HEK293 (cell line): ENCODE measurements around the gene HLF.

Experiments used
- CTCF ChIA-PET: fragments of 350-600 bp; formaldehyde crosslinking; extraction: SDS; loops from one replicate; lab custom pipeline; 2021; ENCODE audit warnings: antibody characterized with exemption; lab: Yijun Ruan, JAX
- POLR2A ChIA-PET: fragments of 300-600 bp; formaldehyde crosslinking; extraction: SDS; loops from one replicate; lab custom pipeline; 2020; ENCODE audit warnings: antibody characterized with exemption, inconsistent platforms; lab: Yijun Ruan, JAX
- H3K27ac ChIP-seq: fragments of 200-500 bp; sonication (Bioruptor generic); 2 replicates; pipeline ENCODE4 v1.5.1; 2014; ENCODE audit warnings: low read depth, low read length, control low read depth, inconsistent platforms; ENCODE audit errors: extremely low read depth
- H3K36me3 ChIP-seq, 2 experiments: fragments of 200-500 bp in 1 of 2; sonication (Bioruptor generic) in 1 of 2; 1 replicate in 1 of 2; 2 replicates in 1 of 2; pipeline ENCODE4 v1.5.1; 2014 to 2017; ENCODE audit warnings: inconsistent platforms in 2 of 2, low read length in 2 of 2; ENCODE audit not compliant: control insufficient read depth in 2 of 2, insufficient read depth in 1 of 2
- H3K4me1 ChIP-seq: fragments of 200-500 bp; sonication (Bioruptor generic); 2 replicates; pipeline ENCODE4 v1.5.1; 2014; ENCODE audit warnings: mild to moderate bottlenecking, low read length, inconsistent platforms; ENCODE audit not compliant: control insufficient read depth, insufficient read depth
- H3K4me3 ChIP-seq: 2 replicates; pipeline ENCODE4 v1.5.1; 2011; ENCODE audit warnings: low read depth, mild to moderate bottlenecking, control low read depth, low read length, moderate library complexity
- H3K9me3 ChIP-seq: fragments of 200-500 bp; sonication (Bioruptor generic); 2 replicates; pipeline ENCODE4 v1.5.1; 2014; ENCODE audit warnings: low read depth, low read length, inconsistent platforms; ENCODE audit not compliant: control insufficient read depth, insufficient read depth
- FEZF1 ChIP-seq: fragments of 450-650 bp; formaldehyde crosslinking; IDR thresholded peaks from 2 replicates; pipeline ENCODE4 v1.5.1; 2016; ENCODE audit warnings: missing biosample characterization, missing genetic modification characterization
- OVOL3 ChIP-seq: fragments of 450-650 bp; formaldehyde crosslinking; IDR thresholded peaks from 2 replicates; pipeline ENCODE4 v1.5.1; 2016; ENCODE audit warnings: missing biosample characterization, missing genetic modification characterization
- PRDM1 ChIP-seq: fragments of 450-650 bp; formaldehyde crosslinking; IDR thresholded peaks from 2 replicates; pipeline ENCODE4; 2016; ENCODE audit warnings: missing biosample characterization, missing genetic modification characterization
- SP3 ChIP-seq: fragments of 450-650 bp; formaldehyde crosslinking; IDR thresholded peaks from 2 replicates; pipeline ENCODE4 v1.5.1; 2016; ENCODE audit warnings: missing biosample characterization, missing genetic modification characterization
- YY2 ChIP-seq: fragments of 450-650 bp; formaldehyde crosslinking; IDR thresholded peaks from 2 replicates; pipeline ENCODE4 v1.5.1; 2016; ENCODE audit warnings: missing biosample characterization, missing genetic modification characterization
- ZBTB7A ChIP-seq: fragments of 450-650 bp; formaldehyde crosslinking; IDR thresholded peaks from 2 replicates; pipeline ENCODE4 v1.5.1; 2016; ENCODE audit warnings: low read depth, missing biosample characterization, missing genetic modification characterization
- ZFP41 ChIP-seq: fragments of 450-650 bp; formaldehyde crosslinking; IDR thresholded peaks from 2 replicates; pipeline ENCODE4 v1.5.1; 2016; ENCODE audit warnings: missing biosample characterization, missing genetic modification characterization, borderline replicate concordance
- ZNF19 ChIP-seq: fragments of 450-650 bp; formaldehyde crosslinking; IDR thresholded peaks from 2 replicates; pipeline ENCODE4; 2016; ENCODE audit warnings: missing biosample characterization, missing genetic modification characterization, low read depth
- ZNF335 ChIP-seq: fragments of 450-650 bp; formaldehyde crosslinking; conservative IDR thresholded peaks from 2 replicates; pipeline ENCODE4 v1.5.1; 2016; ENCODE audit warnings: missing biosample characterization, missing genetic modification characterization
- ZNF391 ChIP-seq: fragments of 450-650 bp; formaldehyde crosslinking; IDR thresholded peaks from 2 replicates; pipeline ENCODE4 v1.5.1; 2016; ENCODE audit warnings: low read depth, missing biosample characterization, missing genetic modification characterization, borderline replicate concordance
- ZNF398 ChIP-seq: fragments of 450-650 bp; formaldehyde crosslinking; IDR thresholded peaks from 2 replicates; pipeline ENCODE4 v1.5.1; 2017; ENCODE audit warnings: missing biosample characterization, missing genetic modification characterization
- ZNF423 ChIP-seq: fragments of 450-650 bp; formaldehyde crosslinking; IDR thresholded peaks from 2 replicates; pipeline ENCODE4 v1.5.1; 2016; ENCODE audit warnings: missing biosample characterization, missing genetic modification characterization
- ZNF449 ChIP-seq: fragments of 450-650 bp; formaldehyde crosslinking; IDR thresholded peaks from 2 replicates; pipeline ENCODE4 v1.5.1; 2017; ENCODE audit warnings: missing biosample characterization, mild to moderate bottlenecking, missing genetic modification characterization, moderate library complexity
- ZNF521 ChIP-seq: fragments of 450-650 bp; formaldehyde crosslinking; IDR thresholded peaks from 2 replicates; pipeline ENCODE4 v1.5.1; 2017; ENCODE audit warnings: missing biosample characterization, mild to moderate bottlenecking, missing genetic modification characterization
- ZNF585B ChIP-seq: fragments of 450-650 bp; formaldehyde crosslinking; IDR thresholded peaks from 2 replicates; pipeline ENCODE4 v1.5.1; 2016; ENCODE audit warnings: missing biosample characterization, missing genetic modification characterization
- ZNF610 ChIP-seq: fragments of 450-650 bp; formaldehyde crosslinking; IDR thresholded peaks from 2 replicates; pipeline ENCODE4 v1.5.1; 2016; ENCODE audit warnings: missing biosample characterization, missing genetic modification characterization, borderline replicate concordance
- ZNF704 ChIP-seq: fragments of 450-650 bp; formaldehyde crosslinking; IDR thresholded peaks from 2 replicates; pipeline ENCODE4 v1.5.1; 2016; ENCODE audit warnings: missing biosample characterization, missing genetic modification characterization
- ZNF776 ChIP-seq: fragments of 450-650 bp; formaldehyde crosslinking; IDR thresholded peaks from 2 replicates; pipeline ENCODE4 v1.5.0; 2017; ENCODE audit warnings: missing biosample characterization, missing genetic modification characterization, borderline replicate concordance
- ZNF792 ChIP-seq: fragments of 450-650 bp; formaldehyde crosslinking; IDR thresholded peaks from 2 replicates; pipeline ENCODE4 v1.5.1; 2016; ENCODE audit warnings: missing biosample characterization, missing genetic modification characterization
- ZSCAN5A ChIP-seq: fragments of 450-650 bp; formaldehyde crosslinking; IDR thresholded peaks from 2 replicates; pipeline ENCODE4 v1.5.1; 2016; ENCODE audit warnings: missing biosample characterization, missing genetic modification characterization

HLF gene

GRCh38 chr17:55273579-55274354, 9.0 kb downstream of the HLF start:
- no peak overlapping the region for H3K4me3 ChIP-seq
- TF ChIP-seq ZNF704 (tag by site-specific recombination), result no peak
- no peak for TF ChIP-seq ZNF19
- no peaks in the 10 kb centered on the region for H3K9me3 ChIP-seq
- H3K4me1 ChIP-seq, result no peaks in the 10 kb centered on the region
- ChIA-PET CTCF (no interaction called here), POLR2A (no interaction called here)
- no peaks in the 10 kb centered on the region for H3K36me3 ChIP-seq
- H3K27ac ChIP-seq, result no peak overlapping the region

- POLR2A ChIA-PET, result no interaction called here
These were observed 9.8 kb downstream of the HLF start for GRCh38 chr17:55274355-55275255.

GRCh38 chr17:55275894-55276804, 11.4 kb downstream of the HLF start:
- Histone ChIP-seq H3K9me3 (no peaks in the 10 kb centered on the region), H3K4me1 (no peaks in the 10 kb centered on the region), H3K27ac (no peak overlapping the region), H3K4me3 (no peak overlapping the region), H3K36me3 (no peaks in the 10 kb centered on the region)
- ChIA-PET CTCF (interaction anchor here (1.2 kb wide), 1 partner anchor 10 kb away, joined by 3 read pairs; no protein-coding TSS in a partner anchor), POLR2A (no interaction called here)
- TF ChIP-seq ZBTB7A (tag by site-specific recombination) (no peak), FEZF1 (tag by site-specific recombination) (no peak), ZFP41 (no peak), PRDM1 (no peak), ZNF610 (tag by site-specific recombination) (no peak), ZNF423 (tag by site-specific recombination) (no peak), ZNF335 (tag by site-specific recombination) (no peak), ZNF585B (no peak), YY2 (no peak), ZNF449 (tag by site-specific recombination) (no peak)

More at GRCh38 chr17:55274355-55275255, 9.8 kb downstream of the HLF start:
- TF ChIP-seq ZNF776 (tag by site-specific recombination) (no peak), ZSCAN5A (no peak), ZNF398 (tag by site-specific recombination) (no peak), ZNF391 (no peak), SP3 (no peak), OVOL3 (tag by site-specific recombination) (no peak), ZNF792 (tag by site-specific recombination) (no peak), ZNF521 (tag by site-specific recombination) (no peak), ZNF335 (tag by site-specific recombination) (no peak)
- Histone ChIP-seq H3K4me1 (no peaks in the 10 kb centered on the region), H3K36me3 (no peaks in the 10 kb centered on the region), H3K27ac (no peak overlapping the region), H3K9me3 (no peaks in the 10 kb centered on the region), H3K4me3 (no peak overlapping the region)
- CTCF ChIA-PET, result interaction anchor here (0.9 kb wide), 1 partner anchor 74 kb away, joined by 3 read pairs; no protein-coding TSS in a partner anchor
